Mononuclear cell (primary cell): ENCODE results near the gene CLEC14A. TPM values are rescaled to one million over a fixed set of nuclear protein-coding genes. Genes with fewer than 3 reads are reported as not detected.

Experiments
- H3K27me3 ChIP-seq: 2 replicates; pipeline ENCODE4 v1.6.0; 2011; ENCODE audit warnings: low read length, control low read depth; ENCODE audit not compliant: insufficient read depth
- H3K4me1 ChIP-seq: 2 replicates; pipeline ENCODE4 v1.5.1; 2011; ENCODE audit warnings: mild to moderate bottlenecking, low read length, control low read depth; ENCODE audit not compliant: insufficient read depth
- H3K4me3 ChIP-seq: 2 replicates; pipeline ENCODE4 v1.5.1; 2011; ENCODE audit warnings: mild to moderate bottlenecking, low read length, moderate library complexity
- H3K9me3 ChIP-seq: 2 replicates; pipeline ENCODE4 v1.5.1; 2011; ENCODE audit warnings: low read depth, mild to moderate bottlenecking, control low read depth, low read length
- total RNA-seq: library from RNA; depleted of rRNA; stranded (reverse); fragments of >200 nt; gene quantifications from one replicate; pipeline ENCODE4 v1.2.3, GENCODE V29; 2012

CLEC14A gene
- total RNA-seq, 1 donor, result not detected

- Histone ChIP-seq H3K27me3 (peaks cover 40% of the 10 kb centered on the region), H3K4me3 (no peak overlapping the region), H3K9me3 (no peaks in the 10 kb centered on the region), H3K4me1 (no peaks in the 10 kb centered on the region)
Observed at GRCh38 chr14:38204719-38205115, 51.2 kb downstream of the CLEC14A start.

Other genes with a start within 250 kb of the CLEC14A start
- gene SSTR1, start 48.2 kb downstream of the CLEC14A start, total RNA-seq, result not detected